Right lung (tissue), 10 donors: ENCODE data around the gene SIGLEC1. TPM values are rescaled to one million over a fixed set of nuclear protein-coding genes. Genes with fewer than 3 reads are reported as not detected.

Source experiments
- DNase-seq, 2 donors: peaks; one replicate each; pipeline ENCODE4 v3.0.0-alpha.2; 2013
- long read RNA-seq, 8 donors: transcript quantifications; one replicate each; lab custom pipeline, GENCODE V29; 2026
- polyA plus RNA-seq, 5 donors: library from polyadenylated mRNA; unstranded; fragments of 120-200 nt; gene quantifications; one replicate each; pipeline versions ENCODE4 v1.2.1 to v1.2.3, GENCODE V29; 2013; ENCODE audit warnings: inconsistent platforms in 1 of 5, low replicate concordance in 1 of 5; ENCODE audit not compliant: insufficient read length in 5 of 5, insufficient read depth in 1 of 5

The SIGLEC1 gene
- polyA plus RNA-seq, result 1 to 10 TPM; 1.6 to 2.9 (median 2.1) TPM
- long read RNA-seq, donor 1, partial matches to known transcripts, result 25 of 25 reads
- long read RNA-seq, donor 1, other reads (novel, unspliced or antisense), result 0 of 25 reads
- long read RNA-seq, donor 2, result 0 reads
- long read RNA-seq, donor 3, result 0 reads
- long read RNA-seq, donor 4, result 0 reads
- long read RNA-seq, donor 5, result 0 reads
- long read RNA-seq, donor 6, result 0 reads
- long read RNA-seq, donor 7, result 0 reads
- long read RNA-seq, donor 8, result 0 reads

GRCh38 chr20:3712279-3712873 is at the start of gene SIGLEC1:
TSS of gene SIGLEC1 (minus strand) at chr20:3712600. CDS start at chr20:3707128, 5,472 bp downstream.
- DNase-seq, result no peak

- DNase-seq, result no peak
These were observed 48.4 kb upstream of the SIGLEC1 start for GRCh38 chr20:3760655-3761348.

GRCh38 chr20:3759884-3760283 is 47.5 kb upstream of the SIGLEC1 start:
- no peak for DNase-seq

- DNase-seq, result no peak
These were observed 47.0 kb upstream of the SIGLEC1 start for GRCh38 chr20:3759316-3759823.

GRCh38 chr20:3758566-3758965 is 46.2 kb upstream of the SIGLEC1 start:
- DNase-seq, result no peak

- no peak for DNase-seq
These were observed 44.9 kb upstream of the SIGLEC1 start for GRCh38 chr20:3757268-3757667.

- DNase-seq, result no peak
These were observed 43.5 kb upstream of the SIGLEC1 start for GRCh38 chr20:3755814-3756480.

- DNase-seq, result no peak
These were observed 42.9 kb upstream of the SIGLEC1 start for GRCh38 chr20:3755269-3755668.

GRCh38 chr20:3754276-3754630 is 41.9 kb upstream of the SIGLEC1 start:
- DNase-seq, result no peak

GRCh38 chr20:3753501-3754275 is 41.3 kb upstream of the SIGLEC1 start:
- no peak for DNase-seq

- peak; percentile 42 to 56 for DNase-seq
These were observed 40.7 kb upstream of the SIGLEC1 start for GRCh38 chr20:3753098-3753497.

- no peak for DNase-seq
These were observed 40.0 kb upstream of the SIGLEC1 start for GRCh38 chr20:3752386-3752759.

GRCh38 chr20:3751675-3752385 is 39.4 kb upstream of the SIGLEC1 start:
- peak in 1 of 2 donors; percentile 39 for DNase-seq

GRCh38 chr20:3751305-3751674 is 38.9 kb upstream of the SIGLEC1 start:
- DNase-seq, result no peak

GRCh38 chr20:3749689-3750531 is 37.5 kb upstream of the SIGLEC1 start:
- DNase-seq, result no peak

GRCh38 chr20:3749087-3749688 is 36.8 kb upstream of the SIGLEC1 start:
- no peak for DNase-seq

- no peak for DNase-seq
These were observed 35.7 kb upstream of the SIGLEC1 start for GRCh38 chr20:3748073-3748472.

- DNase-seq, result no peak
These were observed 35.1 kb upstream of the SIGLEC1 start for GRCh38 chr20:3747471-3747870.

- DNase-seq, result no peak
These were observed 33.3 kb upstream of the SIGLEC1 start for GRCh38 chr20:3745686-3746173.
